GM19468 (cell line): ENCODE measurements around the gene LRRC27.
"Not testable (repeated sequence)": the region's sequence is repeated elsewhere in the genome, so short reads cannot be mapped to it uniquely, and the experiment has no call there.

Experiments used
- ATAC-seq: cut with Tn5 transposase; IDR thresholded peaks from one replicate; pipeline ENCODE4 v1.9.1; 2021; ENCODE audit warnings: mild to moderate bottlenecking, moderate library complexity, moderate number of reproducible peaks; ENCODE audit not compliant: unreplicated experiment; ENCODE audit errors: extremely low read depth

LRRC27 gene

DNA sequence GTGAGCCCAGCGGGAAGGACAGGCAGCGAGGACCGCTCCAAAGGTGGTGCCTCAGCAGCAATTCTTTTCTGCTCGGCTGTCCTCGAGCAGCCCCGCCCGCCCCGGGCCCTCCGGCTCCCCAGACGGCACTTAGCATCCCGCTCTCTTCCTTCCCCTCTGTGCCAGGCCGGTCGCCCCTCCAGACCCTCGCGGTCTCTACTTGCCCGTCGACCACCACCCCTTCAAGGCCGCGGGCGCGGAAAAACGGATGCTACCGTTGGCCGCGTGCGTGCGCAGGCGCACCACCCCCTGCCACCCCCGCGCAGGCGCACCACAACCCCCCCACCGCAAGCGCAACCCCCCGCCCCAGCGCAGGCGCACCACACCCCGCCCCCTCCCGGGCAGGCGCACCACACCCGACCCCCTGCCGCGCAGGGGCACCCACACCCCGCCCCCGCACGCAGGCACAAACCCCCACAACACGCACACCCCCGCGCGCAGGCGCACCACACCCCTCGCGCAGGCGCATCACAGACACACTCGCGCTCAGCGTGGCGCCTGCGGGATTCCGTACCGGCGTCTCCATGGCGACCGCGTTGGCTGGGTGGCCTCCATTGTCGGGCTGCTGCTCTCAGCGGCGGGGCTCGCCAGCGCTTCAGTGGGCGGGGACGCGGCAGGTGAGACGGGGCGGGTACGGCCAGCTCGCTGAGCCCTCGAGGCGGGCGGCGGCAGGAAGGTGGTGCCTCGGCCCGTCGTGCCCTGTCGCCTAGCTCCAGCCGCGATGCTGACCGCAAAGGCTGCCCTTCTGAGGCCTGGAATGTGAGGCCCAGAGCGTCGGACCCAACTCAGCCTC, at the start of gene LRRC27:
Gene LRRC27 (plus strand): TSS at position 593 of the 832 bp plus-strand sequence. CDS start 1,332 bp downstream, outside the sequence.
- ATAC-seq: peak; percentile 76

DNA sequence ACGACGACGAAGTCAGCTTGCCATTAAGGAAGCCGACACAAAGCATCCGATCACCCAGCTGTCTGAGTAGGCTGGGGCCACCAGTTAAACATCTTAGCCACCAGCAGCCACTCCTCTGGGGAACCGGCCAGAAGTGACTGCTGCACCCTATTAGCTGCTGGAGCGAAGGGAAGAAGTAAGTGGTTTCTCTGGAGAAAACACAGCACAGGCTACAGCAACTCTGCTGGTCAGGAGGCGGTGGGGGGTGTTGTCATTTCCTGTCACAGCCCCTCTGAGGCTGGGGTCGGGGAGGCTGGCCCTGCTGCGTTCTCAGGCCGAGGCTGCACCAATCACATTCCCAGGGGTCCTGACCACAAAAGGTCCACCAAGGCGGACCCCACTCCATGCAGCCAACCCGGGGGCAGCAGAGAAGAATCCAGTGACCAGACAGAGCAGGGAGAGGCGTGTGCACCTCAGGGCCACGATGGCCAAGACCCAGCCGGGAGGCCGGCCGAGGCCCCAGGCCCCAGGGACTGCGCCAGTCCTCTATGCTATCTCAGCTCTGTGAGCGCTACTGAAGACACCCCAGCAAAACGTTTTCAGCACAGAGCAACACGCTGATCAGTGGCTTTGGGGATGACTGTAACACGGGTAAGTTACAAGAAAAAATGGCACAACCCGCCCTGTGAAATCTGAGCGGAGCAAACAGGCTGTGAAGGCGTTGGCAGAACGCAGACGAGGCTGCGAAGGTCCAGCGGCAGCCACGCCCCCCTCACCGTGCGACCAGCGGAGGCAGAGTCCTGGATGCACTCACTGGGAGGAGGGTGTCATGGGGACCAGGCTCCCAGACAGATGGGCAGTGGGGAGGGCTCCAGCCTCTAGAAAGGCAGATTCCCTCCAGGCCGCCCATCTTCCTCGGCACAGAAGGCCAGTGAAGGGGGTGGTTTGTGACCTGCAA, 49.1 kb upstream of the LRRC27 start:
- no peak for ATAC-seq

DNA sequence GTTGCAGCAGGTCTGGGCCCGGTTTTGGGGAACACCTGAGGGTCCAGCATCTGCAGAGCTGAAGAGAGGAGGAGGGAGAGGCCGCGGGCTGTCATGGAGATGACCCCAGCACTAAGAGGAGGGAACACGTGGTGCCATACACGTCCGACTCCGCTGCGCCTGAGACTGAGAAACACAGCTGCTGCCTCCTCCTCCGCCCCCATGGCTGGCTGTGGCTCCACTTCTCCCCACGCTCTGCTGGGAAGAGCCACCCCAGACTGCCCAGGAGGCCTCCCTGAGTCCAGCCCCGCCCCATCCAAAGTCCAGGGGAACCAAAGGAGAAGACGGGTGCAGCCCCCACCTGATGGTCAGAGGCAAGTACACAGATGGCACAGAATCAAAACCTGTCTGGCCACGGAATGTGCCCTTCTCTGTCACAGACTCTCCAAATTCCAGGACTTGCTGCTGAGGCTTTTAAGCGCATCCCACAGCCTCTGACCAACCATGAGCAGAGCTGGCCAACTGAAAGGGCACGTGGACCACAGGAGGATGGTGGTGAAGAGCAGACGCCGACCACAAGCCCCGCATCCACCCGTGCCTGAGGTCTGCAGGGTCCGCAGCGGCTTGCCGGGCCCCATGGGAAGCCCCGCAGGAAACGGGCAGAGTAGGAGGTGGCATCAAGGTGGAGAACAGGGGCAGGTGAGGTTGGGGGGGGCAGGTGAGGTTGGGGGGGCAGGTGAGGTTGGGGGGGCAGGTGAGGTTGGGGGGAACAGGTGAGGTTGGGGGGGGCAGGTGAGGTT, 48.2 kb upstream of the LRRC27 start:
- ATAC-seq: no peak

DNA sequence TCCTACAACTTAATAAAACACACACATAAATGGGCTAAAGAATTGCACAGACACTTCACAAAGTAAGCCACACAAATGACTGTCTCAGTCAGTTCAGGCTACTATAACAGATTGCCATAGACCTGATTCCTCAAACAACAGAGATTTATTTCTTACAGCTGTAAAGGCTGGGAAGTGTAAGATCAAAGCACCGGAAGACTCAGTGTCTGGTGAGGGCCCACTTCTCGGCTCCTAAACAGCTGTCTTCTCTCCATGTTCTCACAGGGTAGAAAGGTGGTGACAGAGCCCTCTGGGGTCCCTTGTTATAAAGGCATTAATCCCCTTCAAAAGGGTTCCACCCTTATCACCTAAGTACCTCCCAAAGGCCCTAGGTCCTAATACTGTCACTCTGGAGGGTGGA, 42.6 kb upstream of the LRRC27 start:
- no peak for ATAC-seq

DNA sequence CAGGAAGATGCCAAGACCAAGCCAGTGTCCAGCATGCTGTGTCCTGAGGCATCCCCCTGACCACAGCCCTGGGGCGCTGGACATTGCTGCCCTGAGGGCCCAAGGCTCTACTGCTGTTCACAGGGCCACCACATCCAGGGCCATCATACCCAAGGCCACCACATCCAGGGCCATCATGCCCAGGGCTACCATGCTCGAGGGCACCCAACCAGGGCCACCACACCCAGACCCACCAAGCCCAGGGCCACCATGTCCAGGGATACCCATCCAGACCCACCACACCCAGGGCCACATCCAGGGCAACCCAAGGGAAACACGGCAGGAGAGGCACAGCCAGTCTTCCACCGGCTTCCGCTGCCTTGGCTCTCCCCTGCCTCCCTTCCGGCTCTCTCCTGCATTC, 41.4 kb upstream of the LRRC27 start:
- ATAC-seq: no peak

DNA sequence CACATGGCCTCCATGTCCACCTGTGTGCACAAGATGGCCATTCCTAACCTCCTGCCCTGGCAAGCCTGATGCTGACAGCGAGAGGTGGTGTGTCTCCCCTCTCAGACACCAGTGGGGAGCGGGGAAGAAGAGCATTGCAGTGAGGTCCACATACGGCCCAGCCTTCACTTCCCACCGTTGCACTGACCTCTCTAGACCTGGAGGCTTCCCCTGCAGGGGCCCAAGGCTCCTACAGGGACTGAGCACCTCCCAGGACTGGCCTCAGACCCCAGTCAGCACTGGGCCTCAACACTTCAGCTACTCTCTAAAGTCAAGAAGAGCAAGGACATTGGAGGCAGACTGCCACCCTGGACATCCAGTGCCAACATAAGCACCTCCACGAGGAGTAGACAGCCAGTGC, 40.2 kb upstream of the LRRC27 start:
- no peak for ATAC-seq

DNA sequence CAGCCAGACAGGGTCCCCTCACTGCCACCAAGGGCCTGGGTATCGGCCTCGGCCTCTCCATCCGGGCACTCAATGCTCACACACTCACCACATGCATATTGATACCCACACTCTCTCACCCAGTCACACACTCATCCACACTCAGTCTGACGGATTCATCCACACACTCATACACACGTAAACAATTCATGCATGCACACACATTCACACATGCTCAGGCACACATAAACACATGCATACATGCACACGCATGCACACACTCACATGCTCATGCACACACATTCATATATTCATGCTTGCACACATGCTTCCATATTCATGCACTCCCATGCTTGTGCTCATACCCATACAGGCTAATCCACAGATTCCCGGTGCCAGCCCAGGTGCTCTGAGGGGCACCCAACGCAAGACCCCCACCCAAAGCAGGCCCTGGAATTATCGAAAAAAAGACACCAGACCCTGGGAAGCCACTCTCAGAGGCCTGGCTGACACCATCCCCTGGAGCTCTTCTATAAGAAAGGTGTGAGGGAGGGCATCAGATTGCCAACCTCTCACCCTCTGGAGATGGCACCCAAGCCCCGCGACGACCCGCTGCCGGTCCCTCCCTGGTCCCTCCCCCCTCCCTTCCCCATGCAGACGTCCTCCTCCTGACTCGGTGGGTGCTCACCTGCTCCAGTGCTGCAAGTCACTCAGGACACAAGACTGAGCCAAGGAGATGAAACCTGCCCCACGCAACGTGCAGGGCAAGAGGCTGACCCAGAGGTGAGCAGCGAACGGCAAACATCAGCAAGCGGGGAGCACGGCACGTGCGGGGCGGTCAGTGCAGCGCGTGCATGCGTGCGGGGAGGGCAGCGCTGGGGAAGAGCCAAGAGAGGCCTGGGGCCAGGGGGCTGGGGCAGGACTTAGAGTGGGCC, 39.4 kb upstream of the LRRC27 start:
- ATAC-seq: no peak

DNA sequence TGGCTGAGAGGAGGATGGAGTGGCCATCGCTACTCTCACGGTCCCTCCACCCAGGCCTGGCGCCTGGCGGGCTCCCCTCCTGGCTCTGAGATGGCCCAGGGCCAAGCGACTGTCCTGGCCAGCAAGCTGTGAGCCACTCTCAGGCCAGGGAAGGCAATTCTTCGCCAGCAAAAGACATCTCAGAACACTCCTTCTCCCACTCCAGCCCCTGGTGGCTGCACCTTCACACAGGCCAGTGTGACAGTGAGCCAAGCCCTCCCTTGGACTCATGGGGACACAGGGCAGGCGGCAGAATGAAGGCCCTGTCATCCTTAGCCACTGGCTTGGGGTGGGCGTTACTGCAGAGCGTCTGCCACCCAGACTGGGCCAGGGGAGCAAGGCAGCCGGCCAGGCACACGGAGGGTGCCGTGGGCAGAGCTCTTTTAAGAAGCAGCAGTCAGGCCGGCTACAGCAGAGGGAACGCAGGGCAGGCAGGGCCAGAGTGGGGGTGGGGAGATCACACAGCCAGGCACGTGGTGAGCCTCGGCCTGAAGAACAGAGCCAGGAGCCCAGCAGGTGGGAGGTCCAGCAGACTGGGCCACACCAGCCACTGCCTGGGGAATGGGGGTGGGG, 38.7 kb upstream of the LRRC27 start:
- ATAC-seq: no peak

DNA sequence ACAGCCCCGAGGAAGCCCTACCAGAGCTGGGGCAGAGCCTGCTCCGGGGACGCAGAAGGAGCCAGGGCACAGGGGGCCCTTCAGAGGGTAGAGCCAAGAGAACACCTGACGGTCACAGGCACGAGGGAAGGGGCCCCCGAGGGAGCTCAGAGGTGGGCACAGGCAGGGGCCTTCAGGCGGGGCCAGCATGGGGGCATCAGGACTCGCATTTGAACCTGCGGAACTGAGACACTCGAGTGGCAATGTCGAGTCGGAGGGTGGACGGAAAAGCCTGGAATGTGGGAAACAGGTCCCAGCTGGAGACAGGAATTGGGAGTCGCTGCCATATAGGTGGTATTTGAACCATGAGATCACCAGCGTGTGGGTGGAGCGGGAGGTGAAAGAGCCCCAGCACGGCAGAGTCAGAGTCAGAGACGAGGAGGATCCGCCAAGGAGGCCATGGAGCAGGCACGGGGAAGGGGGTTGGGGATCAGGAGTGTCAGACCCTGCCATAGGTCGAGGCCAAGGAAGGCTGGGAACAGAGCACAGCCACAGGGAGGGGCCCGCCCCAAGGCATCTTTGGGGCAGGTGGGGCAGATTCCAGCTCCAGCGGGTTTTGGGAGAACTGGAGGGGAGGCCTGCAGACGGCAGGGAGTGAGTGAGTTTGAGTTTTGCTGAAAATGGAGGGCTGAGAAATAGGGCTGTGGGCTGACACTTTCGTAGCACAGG, 38.0 kb upstream of the LRRC27 start:
- no peak for ATAC-seq

DNA sequence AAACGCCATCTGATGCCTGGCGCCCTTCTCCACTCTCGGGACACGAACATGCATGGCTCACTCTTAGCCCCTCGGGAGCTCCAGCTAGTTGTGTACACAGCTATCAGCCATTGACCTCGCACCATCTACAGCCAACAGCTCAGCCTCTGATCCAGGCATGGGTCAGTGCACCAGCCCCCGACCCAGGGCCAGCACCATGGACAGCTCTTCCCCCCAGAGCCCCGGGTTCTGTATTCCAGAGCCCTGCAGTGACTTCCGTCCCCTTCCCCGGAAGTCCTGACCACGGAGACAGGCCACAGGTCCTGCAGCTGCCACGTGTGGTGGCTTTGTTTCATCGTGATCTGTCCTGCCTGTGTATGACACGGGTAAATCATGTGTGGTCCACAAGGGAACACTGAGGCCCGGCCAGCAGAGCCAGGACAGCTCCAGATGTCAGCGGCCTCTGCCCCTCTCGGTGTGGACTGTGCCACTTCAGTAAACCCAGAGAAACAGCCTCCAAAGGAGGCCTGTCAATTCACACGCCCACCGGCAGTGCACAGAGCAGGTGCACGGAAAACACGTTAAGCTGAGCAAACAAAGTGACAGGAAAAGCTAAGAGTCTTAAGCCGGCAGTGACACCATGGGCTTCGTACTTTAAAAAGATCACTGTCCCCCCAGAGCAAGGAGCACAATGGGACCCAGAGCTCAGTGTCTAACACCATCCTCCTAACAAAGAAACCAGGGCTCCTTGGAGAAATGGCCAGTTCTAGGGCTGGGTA, 37.3 kb upstream of the LRRC27 start:
- ATAC-seq: no peak

DNA sequence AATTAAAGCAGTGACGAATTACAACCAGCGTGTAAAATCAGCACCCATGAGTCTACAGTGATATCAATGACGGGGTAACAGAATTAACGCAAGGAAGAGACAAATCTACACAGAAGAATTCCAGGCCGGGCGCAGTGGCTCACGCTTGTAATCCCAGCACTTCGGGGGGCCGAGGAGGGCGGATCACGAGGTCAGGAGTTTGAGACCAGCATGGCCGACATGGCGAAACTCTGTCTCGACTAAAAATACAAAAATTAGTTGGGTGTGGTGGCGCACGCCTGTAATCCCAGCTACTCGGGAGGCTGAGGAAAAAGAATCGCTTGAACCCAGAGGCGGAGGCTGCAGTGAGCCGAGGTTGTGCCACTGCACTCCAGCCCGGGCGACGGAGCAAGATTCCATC, 36.5 kb upstream of the LRRC27 start:
- not testable (repeated sequence) for ATAC-seq

DNA sequence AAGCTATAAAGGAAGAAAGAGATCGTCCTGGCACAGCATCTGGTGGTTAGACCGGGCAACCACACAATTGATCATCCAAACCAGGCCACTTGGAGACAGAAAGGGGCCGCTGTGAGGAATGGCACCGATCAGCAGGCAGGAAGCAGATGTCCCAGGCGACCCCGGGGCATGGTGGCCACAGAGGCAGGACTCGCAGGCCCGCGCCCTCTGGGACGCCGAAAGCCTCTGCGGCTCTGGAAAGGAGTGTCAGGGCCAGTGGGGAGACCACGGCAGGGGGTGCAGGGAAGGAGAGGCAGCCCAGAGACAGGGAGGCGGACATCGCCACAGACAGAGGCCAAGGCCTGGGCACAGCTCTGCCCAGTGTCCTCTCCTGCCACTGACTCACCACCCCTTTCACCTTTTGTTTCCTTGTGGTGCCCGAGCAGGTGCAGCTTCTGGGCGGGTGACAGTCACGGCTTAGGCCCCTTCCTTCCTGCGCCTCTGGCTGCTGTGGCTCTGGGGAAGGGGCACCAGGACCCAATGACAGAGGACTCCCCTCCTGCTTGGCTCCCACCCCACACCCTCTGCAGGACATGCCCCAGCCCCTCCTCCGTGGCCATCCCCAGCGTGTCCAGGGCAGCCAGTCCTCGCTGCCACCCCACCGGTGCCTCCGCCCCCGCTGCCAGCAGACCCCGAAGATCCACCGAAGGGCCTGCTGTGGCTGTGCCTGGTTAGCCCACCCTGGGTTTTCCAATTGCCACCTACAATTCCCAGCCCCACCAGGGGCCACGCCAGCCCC, 35.1 kb upstream of the LRRC27 start:
- ATAC-seq: no peak

DNA sequence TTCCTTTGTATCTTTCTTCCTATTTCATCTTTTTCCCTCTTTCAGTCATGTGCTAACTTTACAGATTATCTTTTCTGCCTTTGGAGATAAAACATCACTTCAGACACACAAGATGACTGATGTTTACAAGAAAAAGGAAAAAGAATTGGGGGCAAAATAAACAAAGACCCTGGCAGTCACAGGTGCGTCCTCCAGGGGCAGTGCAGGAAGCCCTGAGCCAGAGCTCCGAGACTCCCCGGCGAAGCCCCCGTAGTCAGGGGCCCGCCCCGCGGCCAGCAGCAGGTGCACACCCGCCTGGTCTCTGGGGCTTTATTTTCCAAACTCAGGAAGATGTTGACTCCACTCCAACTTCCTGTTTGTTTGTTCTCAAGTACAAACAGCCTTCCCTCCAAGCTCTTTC, 34.5 kb upstream of the LRRC27 start:
- no peak for ATAC-seq

DNA sequence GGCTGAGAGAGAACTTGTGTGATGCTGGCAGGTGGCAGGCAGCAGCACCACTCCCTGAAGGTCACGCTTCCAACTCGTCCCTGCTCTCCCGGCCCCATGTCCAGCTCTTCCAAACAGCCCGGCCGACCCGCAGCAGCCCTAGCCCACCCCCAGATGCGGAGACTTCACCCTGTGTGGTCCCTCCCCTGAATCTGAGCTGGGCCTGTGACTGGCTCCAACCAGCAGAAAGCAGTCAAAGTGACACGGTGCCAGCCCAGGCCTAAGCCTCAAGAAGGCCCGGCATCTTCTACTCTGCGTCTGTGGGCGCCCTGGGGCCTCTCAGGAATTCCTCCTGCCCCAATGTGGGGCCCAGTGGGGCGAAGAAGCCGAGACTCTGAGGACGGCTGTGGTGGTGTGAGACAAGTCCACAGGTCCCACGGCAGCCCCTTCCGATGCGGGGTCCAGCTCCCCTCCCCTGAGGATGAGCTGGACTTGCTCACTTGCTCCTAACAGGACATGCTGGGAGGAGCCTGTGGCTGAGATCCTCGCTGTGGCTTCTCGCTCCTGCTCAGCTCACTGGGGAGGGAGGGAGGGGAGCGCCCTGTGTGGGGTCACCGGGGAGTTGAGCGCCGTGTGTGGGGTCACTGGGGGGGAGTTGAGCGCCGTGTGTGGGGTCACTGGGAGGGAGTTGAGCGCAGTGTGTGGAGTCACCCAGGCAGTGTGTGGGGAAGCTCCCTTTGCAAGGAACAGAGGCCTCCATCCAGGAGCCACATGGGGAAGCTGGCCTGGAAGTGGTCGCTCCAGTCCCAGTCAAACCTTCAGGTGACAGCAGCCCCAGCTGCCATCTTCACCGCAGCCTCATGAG, 33.7 kb upstream of the LRRC27 start:
- ATAC-seq: no peak

DNA sequence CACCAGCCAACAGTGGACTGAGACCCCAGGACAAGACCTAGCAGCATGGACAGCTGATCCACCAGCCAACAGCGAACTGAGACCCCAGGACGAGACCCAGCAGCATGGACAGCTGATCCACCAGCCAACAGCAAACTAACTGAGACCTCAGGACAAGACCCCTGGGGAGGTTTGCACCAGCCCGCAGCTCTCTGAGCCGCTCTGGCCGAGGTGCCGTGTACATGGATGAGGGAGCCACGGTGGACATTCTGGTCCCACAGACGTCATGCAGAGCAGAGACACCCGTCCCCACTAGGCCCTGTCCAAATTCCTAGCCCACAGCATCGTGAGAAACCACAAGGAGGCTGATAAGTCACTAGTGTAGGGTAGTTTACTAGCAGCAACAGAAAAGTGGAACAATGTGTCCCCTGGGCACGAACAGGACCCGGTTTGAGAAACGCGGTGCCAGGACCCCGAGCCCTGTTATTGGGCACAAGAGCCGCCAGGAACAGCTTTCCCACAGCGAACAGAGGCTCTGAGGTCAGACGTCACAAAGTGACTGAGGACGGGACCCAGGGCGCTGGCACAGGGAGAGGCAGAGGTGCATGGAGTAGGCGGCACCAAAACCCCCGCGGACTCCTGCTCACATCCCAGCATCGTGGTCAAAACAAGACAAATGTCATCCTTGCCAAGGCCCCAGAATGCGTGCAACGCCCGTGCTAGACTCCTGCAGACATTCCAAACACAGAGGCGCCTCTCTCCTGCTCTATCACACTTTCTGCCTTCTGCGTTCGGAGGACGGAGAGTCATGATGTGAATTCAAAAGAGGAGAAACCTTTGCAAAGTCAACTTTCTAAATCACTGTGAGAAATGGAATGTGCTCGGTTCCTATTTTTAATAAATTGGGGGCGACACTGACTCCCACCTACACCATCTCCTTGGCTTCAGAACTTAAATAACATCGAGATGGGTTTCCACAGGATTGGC, 32.3 kb upstream of the LRRC27 start:
- ATAC-seq: no peak
